Endothelial cell of umbilical vein (primary cell): ENCODE results near the gene PLEKHG4B. TPM values are rescaled to one million over a fixed set of nuclear protein-coding genes. Genes with fewer than 3 reads are reported as not detected.

Experiments
- BruUV-seq: library from RNA; stranded (reverse); fragments of 400-500 nt; replicated peaks from 2 replicates; lab custom pipeline; 2021; lab: Mats Ljungman, UMichigan
- CTCF ChIA-PET: fragments of 300-600, 350-600 bp; sonication (Branson Sonifier 250); formaldehyde crosslinking; loops from one replicate; lab custom pipeline; 2021; ENCODE audit warnings: antibody characterized with exemption, inconsistent platforms; lab: Charles Lee
- POLR2A ChIA-PET: fragments of 300-600, 350-600 bp; sonication (Branson Sonifier 250); formaldehyde crosslinking; loops from one replicate; lab custom pipeline; 2021; ENCODE audit warnings: antibody characterized with exemption, inconsistent platforms; lab: Charles Lee
- DNase-seq: peaks from one replicate; pipeline ENCODE4 v3.0.0-alpha.2; 2011; ENCODE audit warnings: low read depth, low spot score
- FAIRE-seq: peaks from 2 replicates; lab custom pipeline; 2011; peaks lifted over from hg19 to GRCh38; lab: Jason Lieb, UNC
- H2AFZ ChIP-seq: 2 replicates; pipeline ENCODE4 v1.6.0; 2012; ENCODE audit warnings: low read depth, low read length, control low read depth, inconsistent platforms
- H3K27ac ChIP-seq: 2 replicates; pipeline ENCODE4 v1.5.1; 2011; ENCODE audit warnings: low read depth, mild to moderate bottlenecking, control low read depth, low read length, moderate library complexity; ENCODE audit not compliant: insufficient read depth
- H3K27me3 ChIP-seq, 2 experiments: 2 replicates each; pipeline versions ENCODE4 v1.6.0 to v1.6.1; 2011; ENCODE audit warnings: low read length in 2 of 2, mixed read lengths in 1 of 2; ENCODE audit not compliant: control insufficient read depth in 2 of 2, insufficient read depth in 2 of 2
- H3K36me3 ChIP-seq, 2 experiments: 2 replicates in 1 of 2; 3 replicates in 1 of 2; pipeline ENCODE4 v1.5.1; 2011; ENCODE audit warnings: low read length in 2 of 2, mild to moderate bottlenecking in 1 of 2, moderate library complexity in 1 of 2; ENCODE audit not compliant: control insufficient read depth in 2 of 2, insufficient read depth in 2 of 2; ENCODE audit errors: extremely low read depth in 1 of 2
- H3K4me1 ChIP-seq: 3 replicates; pipeline ENCODE4 v1.5.1; 2011; ENCODE audit warnings: mild to moderate bottlenecking, low read length; ENCODE audit not compliant: control insufficient read depth, insufficient read depth; ENCODE audit errors: extremely low read depth
- H3K4me2 ChIP-seq: 2 replicates; pipeline ENCODE4 v1.6.1; 2011; ENCODE audit warnings: low read length, control low read depth, mixed read lengths; ENCODE audit not compliant: insufficient read depth
- H3K4me3 ChIP-seq, 3 experiments: fragments of 200-600 bp in 1 of 3; sonication (generic), shearing (Covaris generic) in 1 of 3; replicated peaks in 1 of 3; 2 replicates each; pipeline ENCODE4 v1.5.1; 2011 to 2016; ENCODE audit warnings: control low read depth in 3 of 3, low read length in 3 of 3, mild to moderate bottlenecking in 2 of 3, inconsistent platforms in 1 of 3, low read depth in 1 of 3, moderate library complexity in 1 of 3; ENCODE audit not compliant: insufficient read depth in 1 of 3
- H3K79me2 ChIP-seq: 2 replicates; pipeline ENCODE4 v1.6.0; 2012; ENCODE audit warnings: low read length, inconsistent platforms; ENCODE audit not compliant: control insufficient read depth, insufficient read depth
- H3K9ac ChIP-seq: replicated peaks from 2 replicates; pipeline ENCODE3; 2011; ENCODE audit warnings: low read length, control low read depth; ENCODE audit not compliant: insufficient read depth; ENCODE audit errors: extremely low read depth
- H3K9me1 ChIP-seq: replicated peaks from 3 replicates; pipeline ENCODE4 v1.6.0; 2011; ENCODE audit warnings: mild to moderate bottlenecking, low read length; ENCODE audit not compliant: control insufficient read depth, insufficient read depth; ENCODE audit errors: extremely low read depth
- H3K9me3 ChIP-seq: replicated peaks from 2 replicates; pipeline ENCODE4 v1.5.1; 2012; ENCODE audit warnings: low read length, inconsistent platforms; ENCODE audit not compliant: control insufficient read depth, insufficient read depth
- H4K20me1 ChIP-seq: replicated peaks from 2 replicates; pipeline ENCODE3; 2011; ENCODE audit warnings: mild to moderate bottlenecking, low read length; ENCODE audit not compliant: control insufficient read depth, insufficient read depth; ENCODE audit errors: extremely low read depth
- EZH2 ChIP-seq: IDR thresholded peaks from 2 replicates; pipeline ENCODE4 v1.6.1; 2012; ENCODE audit warnings: borderline replicate concordance, low read depth, mild to moderate bottlenecking, moderate library complexity, low read length, inconsistent platforms; ENCODE audit not compliant: severe bottlenecking
- FOS ChIP-seq: IDR thresholded peaks from 2 replicates; pipeline ENCODE4 v1.6.1; 2011; ENCODE audit warnings: mild to moderate bottlenecking, low read length, moderate library complexity, borderline replicate concordance; ENCODE audit not compliant: insufficient read depth
- GATA2 ChIP-seq: IDR thresholded peaks from 2 replicates; pipeline ENCODE4 v1.7.0; 2011; ENCODE audit warnings: low read depth, mild to moderate bottlenecking, moderate library complexity, mixed read lengths, low read length; ENCODE audit not compliant: insufficient read length, insufficient read depth
- JUN ChIP-seq: IDR thresholded peaks from 2 replicates; pipeline ENCODE4 v1.6.1; 2011; ENCODE audit warnings: borderline replicate concordance, low read depth; ENCODE audit not compliant: insufficient read length, insufficient read depth
- MAX ChIP-seq: IDR thresholded peaks from 2 replicates; pipeline ENCODE4 v1.6.1; 2011; ENCODE audit not compliant: insufficient read depth, insufficient read length
- MYC ChIP-seq: IDR thresholded peaks from one replicate; pipeline ENCODE4 v1.6.1; 2011; ENCODE audit warnings: mild to moderate bottlenecking, low read depth, low read length
- POLR2A ChIP-seq: IDR thresholded peaks from 2 replicates; pipeline ENCODE4 v1.6.1; 2012; ENCODE audit warnings: low read depth, mild to moderate bottlenecking, control low read depth, low read length
- POLR2AphosphoS5 ChIP-seq: IDR thresholded peaks from 2 replicates; pipeline ENCODE4 v1.6.1; 2012; ENCODE audit warnings: low read depth, mild to moderate bottlenecking, control low read depth, low read length, moderate library complexity; ENCODE audit not compliant: insufficient read depth
- dilution Hi-C: fragments of 300-500 bp; cut with MboI; formaldehyde crosslinking; loops from one replicate; pipeline ENCODE4 v1.15.0; 2019; ENCODE audit warnings: low sequenced_read_pairs; ENCODE audit not compliant: extremely low pct_ligation_motif_present
- intact Hi-C: fragments of 100-400 bp; cut with micrococcal nuclease; formaldehyde crosslinking; loops from one replicate; pipeline ENCODE4 v1.10.0; 2022
- polyA plus RNA-seq, 4 experiments: library from polyadenylated mRNA; depleted of rRNA in 3 of 4; stranded (reverse) in 3 of 4; unstranded in 1 of 4; fragments of >200 nt; gene quantifications; 2 replicates each; pipeline versions ENCODE4 v1.2.1 to v1.2.3, GENCODE V29; 2011 to 2012; ENCODE audit warnings: missing spikeins in 1 of 4
- total RNA-seq: library from RNA; stranded (reverse); gene quantifications from 2 replicates; pipeline ENCODE4 v1.2.3, GENCODE V29; 2021
- TF ChIP-seq, protein P1 (sequence below), 2 donors: IDR thresholded peaks; 1 replicate in 1 of 2; 2 replicates in 1 of 2; pipeline ENCODE4 v1.5.1; 2011; ENCODE audit warnings: low read length in 2 of 2, mild to moderate bottlenecking in 2 of 2, moderate library complexity in 2 of 2, control low read depth in 1 of 2, inconsistent platforms in 1 of 2, low read depth in 1 of 2; ENCODE audit not compliant: insufficient read depth in 1 of 2; ENCODE audit errors: extremely low read depth in 1 of 2

The PLEKHG4B gene
- total and polyA plus RNA-seq, 2 donors (not counting 3 experiments of a cell fraction or from before 2014, with no cell fraction given) = not detected

DNA sequence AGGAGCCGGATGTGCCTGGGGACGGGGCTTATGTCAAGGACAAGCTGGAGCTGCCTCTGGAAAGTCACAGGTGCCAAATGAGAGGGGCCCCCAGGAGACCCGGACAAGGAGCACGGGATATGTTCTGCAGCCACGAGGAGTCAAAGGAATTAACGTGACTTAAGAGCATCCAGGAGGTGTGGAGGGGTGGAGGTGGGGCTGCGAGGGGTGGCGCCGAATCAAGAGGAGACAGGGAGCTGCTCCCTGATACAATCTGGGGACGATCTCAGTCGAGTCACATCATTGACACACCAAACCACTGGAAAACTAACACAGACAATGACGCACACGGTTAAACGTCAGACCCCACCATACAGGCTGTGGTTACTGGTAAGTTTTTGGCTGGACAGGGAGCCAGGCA is 115.6 kb downstream of the PLEKHG4B start:
- Histone ChIP-seq H3K9me1 (no peaks in the 10 kb centered on the region), H4K20me1 (no peaks in the 10 kb centered on the region), H3K9me3 (no peaks in the 10 kb centered on the region), H3K9ac (no peak overlapping the region), H2AFZ (no peak overlapping the region), H3K27me3 (no peaks in the 10 kb centered on the region), H3K27ac (no peak overlapping the region), H3K4me3 (no peak overlapping the region), H3K4me1 (no peaks in the 10 kb centered on the region), H3K79me2 (peaks cover 21% of the 10 kb centered on the region), H3K4me2 (no peak overlapping the region), H3K36me3 (peaks cover 3 to 19% of the 10 kb centered on the region in 2 experiments)
- POLR2A ChIA-PET = no interaction called here
- no peak for FAIRE-seq
- no TSS peak for BruUV-seq
- TF ChIP-seq JUN = no peak
- no peak for TF ChIP-seq MYC
- no peak for TF ChIP-seq MAX
- TF ChIP-seq POLR2AphosphoS5 = no peak
- TF ChIP-seq, protein P1, sequence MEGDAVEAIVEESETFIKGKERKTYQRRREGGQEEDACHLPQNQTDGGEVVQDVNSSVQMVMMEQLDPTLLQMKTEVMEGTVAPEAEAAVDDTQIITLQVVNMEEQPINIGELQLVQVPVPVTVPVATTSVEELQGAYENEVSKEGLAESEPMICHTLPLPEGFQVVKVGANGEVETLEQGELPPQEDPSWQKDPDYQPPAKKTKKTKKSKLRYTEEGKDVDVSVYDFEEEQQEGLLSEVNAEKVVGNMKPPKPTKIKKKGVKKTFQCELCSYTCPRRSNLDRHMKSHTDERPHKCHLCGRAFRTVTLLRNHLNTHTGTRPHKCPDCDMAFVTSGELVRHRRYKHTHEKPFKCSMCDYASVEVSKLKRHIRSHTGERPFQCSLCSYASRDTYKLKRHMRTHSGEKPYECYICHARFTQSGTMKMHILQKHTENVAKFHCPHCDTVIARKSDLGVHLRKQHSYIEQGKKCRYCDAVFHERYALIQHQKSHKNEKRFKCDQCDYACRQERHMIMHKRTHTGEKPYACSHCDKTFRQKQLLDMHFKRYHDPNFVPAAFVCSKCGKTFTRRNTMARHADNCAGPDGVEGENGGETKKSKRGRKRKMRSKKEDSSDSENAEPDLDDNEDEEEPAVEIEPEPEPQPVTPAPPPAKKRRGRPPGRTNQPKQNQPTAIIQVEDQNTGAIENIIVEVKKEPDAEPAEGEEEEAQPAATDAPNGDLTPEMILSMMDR (IDR thresholded peaks at IDR 0.05; ENCODE audit: extremely low read depth in 1 of 2, insufficient read depth in 1 of 2, low read depth in 1 of 2, low read length in 2 of 2) = no peak
- TF ChIP-seq EZH2 = no peak
- no peak for TF ChIP-seq FOS
- TF ChIP-seq GATA2 = no peak
- no peak for TF ChIP-seq POLR2A
- no peak for DNase-seq
- intact Hi-C loops = no loop called here
- CTCF ChIA-PET = interaction anchor here (0.8 to 1.7 kb wide), 2 partner anchors 11 to 17 kb away, joined by 3 to 6 read pairs; partner anchors contain the start of genes CCDC127 and SDHA
- dilution Hi-C loops = no loop called here
